Astrocyte (in vitro differentiated cells and primary cell): ENCODE measurements around the gene SEMA6A.

ENCODE experiments used
- EZH2 ChIP-seq: IDR thresholded peaks from 2 replicates; pipeline ENCODE4 v1.6.1; 2012; ENCODE audit warnings: mild to moderate bottlenecking, low read length, inconsistent platforms; ENCODE audit not compliant: insufficient read depth
- TF ChIP-seq, protein P1 (sequence below): IDR thresholded peaks from 2 replicates; pipeline ENCODE4 v1.5.1; 2011; ENCODE audit warnings: low read depth, mild to moderate bottlenecking, inconsistent platforms, low read length, moderate library complexity; ENCODE audit not compliant: insufficient read depth

DNA sequence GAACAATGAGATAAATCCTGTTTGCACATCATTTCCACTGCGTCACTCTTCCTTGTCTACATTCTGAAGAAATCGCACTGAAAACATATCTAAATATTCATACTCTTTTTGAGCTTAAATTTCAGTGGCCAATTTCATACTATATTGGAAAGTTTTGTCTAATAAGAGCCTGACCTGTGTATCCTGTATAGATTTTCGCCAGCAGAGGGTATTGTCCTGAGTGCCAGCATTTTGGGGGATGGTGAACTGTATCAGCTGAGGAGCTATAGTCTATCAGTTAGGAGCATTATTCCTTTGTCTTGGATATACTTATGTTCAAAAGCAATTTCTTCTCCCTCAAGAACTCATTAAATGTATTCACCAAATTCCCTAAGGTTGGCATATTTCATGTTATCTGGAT, 102.3 kb downstream of the SEMA6A start:
- TF ChIP-seq, protein P1, sequence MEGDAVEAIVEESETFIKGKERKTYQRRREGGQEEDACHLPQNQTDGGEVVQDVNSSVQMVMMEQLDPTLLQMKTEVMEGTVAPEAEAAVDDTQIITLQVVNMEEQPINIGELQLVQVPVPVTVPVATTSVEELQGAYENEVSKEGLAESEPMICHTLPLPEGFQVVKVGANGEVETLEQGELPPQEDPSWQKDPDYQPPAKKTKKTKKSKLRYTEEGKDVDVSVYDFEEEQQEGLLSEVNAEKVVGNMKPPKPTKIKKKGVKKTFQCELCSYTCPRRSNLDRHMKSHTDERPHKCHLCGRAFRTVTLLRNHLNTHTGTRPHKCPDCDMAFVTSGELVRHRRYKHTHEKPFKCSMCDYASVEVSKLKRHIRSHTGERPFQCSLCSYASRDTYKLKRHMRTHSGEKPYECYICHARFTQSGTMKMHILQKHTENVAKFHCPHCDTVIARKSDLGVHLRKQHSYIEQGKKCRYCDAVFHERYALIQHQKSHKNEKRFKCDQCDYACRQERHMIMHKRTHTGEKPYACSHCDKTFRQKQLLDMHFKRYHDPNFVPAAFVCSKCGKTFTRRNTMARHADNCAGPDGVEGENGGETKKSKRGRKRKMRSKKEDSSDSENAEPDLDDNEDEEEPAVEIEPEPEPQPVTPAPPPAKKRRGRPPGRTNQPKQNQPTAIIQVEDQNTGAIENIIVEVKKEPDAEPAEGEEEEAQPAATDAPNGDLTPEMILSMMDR, result no peak
- TF ChIP-seq EZH2, result no peak
